Calu3 (cell line): ENCODE data around the gene BRI3. TPM values are rescaled to one million over a fixed set of nuclear protein-coding genes. Genes with fewer than 3 reads are reported as not detected.
A peak's percentile ranks its signal among the peaks of the same experiment; 100 is the strongest.

Experiments
- BruUV-seq: library from RNA; stranded (reverse); fragments of 400-500 nt; replicated peaks from 2 replicates; lab custom pipeline; 2021; lab: Mats Ljungman, UMichigan
- CTCF ChIA-PET: fragments of 300-600 bp; sonication (Branson Sonifier 250); formaldehyde crosslinking; loops from one replicate; lab custom pipeline; 2022; ENCODE audit warnings: antibody characterized with exemption; lab: Charles Lee
- DNase-seq: peaks from one replicate; pipeline ENCODE4 v3.0.0; 2022
- H3K27ac Mint-ChIP-seq: one replicate; pipeline ENCODE4 v1.8.0; 2022; ENCODE audit warnings: mixed read lengths; ENCODE audit not compliant: unreplicated experiment
- H3K27me3 Mint-ChIP-seq: one replicate; pipeline ENCODE4 v1.8.0; 2022; ENCODE audit warnings: mixed read lengths; ENCODE audit not compliant: unreplicated experiment
- H3K36me3 Mint-ChIP-seq: one replicate; pipeline ENCODE4 v1.8.0; 2022; ENCODE audit warnings: mild to moderate bottlenecking, moderate library complexity, mixed read lengths; ENCODE audit not compliant: insufficient read depth, unreplicated experiment
- H3K4me1 Mint-ChIP-seq: one replicate; pipeline ENCODE4 v1.8.0; 2022; ENCODE audit warnings: mild to moderate bottlenecking, low read depth, mixed read lengths; ENCODE audit not compliant: unreplicated experiment
- H3K4me3 Mint-ChIP-seq: one replicate; pipeline ENCODE4 v1.8.0; 2022; ENCODE audit warnings: mild to moderate bottlenecking, low read depth, moderate library complexity, mixed read lengths; ENCODE audit not compliant: unreplicated experiment
- H3K9me3 Mint-ChIP-seq: one replicate; pipeline ENCODE4 v1.8.0; 2022; ENCODE audit warnings: low read depth, mixed read lengths; ENCODE audit not compliant: unreplicated experiment
- CTCF ChIP-seq: fragments of 200-600 bp; IDR thresholded peaks from one replicate; pipeline ENCODE4 v1.8.0; 2022; ENCODE audit warnings: antibody characterized with exemption; ENCODE audit not compliant: unreplicated experiment
- intact Hi-C: fragments of 100-400 bp; cut with micrococcal nuclease; formaldehyde crosslinking; loops from one replicate; pipeline ENCODE4 v1.10.0; 2022; ENCODE audit not compliant: unreplicated experiment
- total RNA-seq: library from RNA; stranded (reverse); gene quantifications from 2 replicates; pipeline ENCODE4 v1.2.3, GENCODE V29; 2022

The BRI3 gene
- total RNA-seq, 1 experiment from 2014 or later: 101 TPM

GRCh38 chr7:98265841-98266271 is 15.6 kb upstream of the BRI3 start:
- Mint-ChIP-seq H3K9me3 (no peaks in the 10 kb centered on the region), H3K4me3 (peak overlapping the region; percentile 8), H3K27me3 (no peaks in the 10 kb centered on the region), H3K36me3 (no peaks in the 10 kb centered on the region), H3K4me1 (peaks cover 8% of the 10 kb centered on the region), H3K27ac (peak overlapping the region; percentile 27)
- no peak for DNase-seq
- BruUV-seq: no TSS peak
- CTCF ChIA-PET: interaction anchor here (0.7 kb wide), 1 partner anchor 17 kb away, joined by 4 read pairs; no protein-coding TSS in a partner anchor
- intact Hi-C loops: no loop called here
- no peak for TF ChIP-seq CTCF

DNA sequence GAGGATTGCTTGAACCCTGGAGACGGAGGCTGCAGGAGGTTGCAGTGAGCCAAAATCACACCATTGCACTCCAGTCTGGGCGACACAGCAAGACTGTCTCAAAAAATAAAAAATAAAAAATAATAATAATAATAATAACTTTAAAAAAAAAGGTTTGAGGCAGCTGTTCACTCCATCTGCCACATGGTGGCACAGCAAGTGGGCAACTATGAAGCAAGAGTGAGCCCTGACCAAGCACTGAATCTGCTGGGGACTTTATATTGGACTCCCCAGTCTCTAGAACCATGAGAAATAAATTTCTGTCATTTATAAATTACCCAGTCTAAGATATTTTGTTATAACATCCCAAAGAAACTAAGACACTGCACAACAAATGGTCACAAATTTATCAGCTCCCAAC is 14.6 kb upstream of the BRI3 start:
- H3K27me3 Mint-ChIP-seq: no peaks in the 10 kb centered on the region
- CTCF ChIA-PET: no interaction called here
- TF ChIP-seq CTCF: no peak
- H3K9me3 Mint-ChIP-seq: no peaks in the 10 kb centered on the region
- intact Hi-C loops: no loop called here
- BruUV-seq: no TSS peak
- DNase-seq: no peak
- no peak overlapping the region for H3K4me3 Mint-ChIP-seq
- no peak overlapping the region for H3K27ac Mint-ChIP-seq
- peaks cover 8% of the 10 kb centered on the region for H3K4me1 Mint-ChIP-seq
- H3K36me3 Mint-ChIP-seq: no peaks in the 10 kb centered on the region

DNA sequence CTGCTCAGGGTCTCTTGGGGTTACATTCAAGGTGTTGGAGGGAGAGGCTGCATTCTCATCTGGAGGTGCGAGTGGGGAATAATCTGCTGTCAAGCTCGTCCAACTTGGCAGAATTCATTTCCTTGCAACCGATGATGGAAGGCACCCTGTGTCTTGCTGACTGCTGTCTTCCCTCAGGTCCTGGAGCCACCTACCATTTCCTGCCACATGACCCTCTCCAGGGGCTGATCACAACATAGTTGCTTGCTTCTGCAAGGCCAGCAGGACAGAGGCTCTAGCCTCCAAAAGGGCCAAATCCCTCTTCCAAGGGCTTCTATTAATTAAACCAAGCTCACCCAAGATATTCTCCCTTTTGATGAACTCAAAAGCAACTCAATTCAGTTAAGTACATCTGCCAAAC is 14.2 kb upstream of the BRI3 start:
- H3K27ac Mint-ChIP-seq: no peak overlapping the region
- no TSS peak for BruUV-seq
- H3K9me3 Mint-ChIP-seq: no peaks in the 10 kb centered on the region
- peaks cover 8% of the 10 kb centered on the region for H3K4me1 Mint-ChIP-seq
- DNase-seq: no peak
- no peak for TF ChIP-seq CTCF
- intact Hi-C loops: no loop called here
- no peaks in the 10 kb centered on the region for H3K27me3 Mint-ChIP-seq
- H3K4me3 Mint-ChIP-seq: no peak overlapping the region
- CTCF ChIA-PET: interaction anchor here (1.1 kb wide), 1 partner anchor 14 kb away, joined by 4 read pairs; no protein-coding TSS in a partner anchor
- no peaks in the 10 kb centered on the region for H3K36me3 Mint-ChIP-seq

DNA sequence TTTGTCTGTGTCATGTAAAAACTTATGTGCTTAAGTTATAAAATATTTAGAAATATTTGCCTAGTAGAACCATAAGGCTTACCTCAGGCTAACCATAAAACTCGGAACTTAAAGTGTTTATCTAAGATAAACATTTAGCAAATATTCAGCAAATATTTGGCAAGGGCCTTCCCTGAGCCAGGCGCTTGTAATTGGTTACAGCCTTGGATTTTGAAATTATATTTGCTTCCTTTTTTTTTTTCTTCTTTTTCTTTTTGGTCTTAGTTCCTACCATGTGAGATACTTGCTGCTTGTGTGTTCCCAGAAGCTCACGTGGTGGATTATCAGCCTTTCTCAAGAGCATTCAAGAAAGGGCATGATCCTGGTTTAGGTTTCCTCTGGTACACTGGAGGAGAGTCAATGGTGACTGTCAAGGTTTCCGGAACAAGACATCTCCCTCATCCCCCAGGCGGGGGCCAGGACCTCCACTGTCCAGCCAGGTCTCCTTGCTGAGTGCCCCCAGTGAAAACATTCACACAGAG is 5.2 kb upstream of the BRI3 start:
- no peak for TF ChIP-seq CTCF
- H3K4me1 Mint-ChIP-seq: peaks cover 13% of the 10 kb centered on the region
- no peaks in the 10 kb centered on the region for H3K27me3 Mint-ChIP-seq
- H3K36me3 Mint-ChIP-seq: no peaks in the 10 kb centered on the region
- CTCF ChIA-PET: no interaction called here
- DNase-seq: no peak
- H3K4me3 Mint-ChIP-seq: no peak overlapping the region
- no peaks in the 10 kb centered on the region for H3K9me3 Mint-ChIP-seq
- BruUV-seq: no TSS peak
- intact Hi-C loops: no loop called here
- H3K27ac Mint-ChIP-seq: no peak overlapping the region
